Measurements from ENCODE around the gene OSCP1. TPM values are rescaled to one million over a fixed set of nuclear protein-coding genes. Genes with fewer than 3 reads are reported as not detected.

OSCP1 gene
- total and polyA plus RNA-seq, 10 donors = 0.70 to 3.3 (median 1.4) TPM

GRCh38 chr1:36393686-36394085 is 56.6 kb downstream of the OSCP1 start:
- Histone ChIP-seq H3K27ac (peak overlapping the region in 1 of 8 donors; percentile 7), H3K9me3 (no peaks in the 10 kb centered on the region), H3K27me3 (replicated peaks in 1 of 7) (no peaks in the 10 kb centered on the region), H3K4me1 (peaks cover 33 to 96% (median 75%) of the 10 kb centered on the region in 6 donors), H3K4me3 (no peak overlapping the region), H3K36me3 (peaks cover 0 to 61% (median 32%) of the 10 kb centered on the region in 6 donors)
- WGBS, 5 donors = 92 to 100% (median 96%) methylated on average over 3 to 19 of the region's 19 CpGs
- intact Hi-C loops (cut with DNase I; ENCODE audit: low total_unique reads) = no loop called here
- DNase-seq = no peak
- no peak for TF ChIP-seq POLR2A (IDR thresholded peaks at IDR 0.05)
- TF ChIP-seq CTCF (IDR thresholded peaks at IDR 0.05 in 8 of 11, conservative IDR thresholded peaks at IDR 0.05 in 3 of 11) = no peak
- no peak for TF ChIP-seq POLR2AphosphoS5 (IDR thresholded peaks at IDR 0.05)

GRCh38 chr1:36392836-36393235 is 57.4 kb downstream of the OSCP1 start:
- Histone ChIP-seq H3K9me3 (no peaks in the 10 kb centered on the region), H3K27ac (peak overlapping the region in 2 of 8 donors; percentile 97 to 98), H3K36me3 (peaks cover 0 to 61% (median 32%) of the 10 kb centered on the region in 6 donors), H3K4me1 (peaks cover 32 to 96% (median 76%) of the 10 kb centered on the region in 6 donors), H3K27me3 (replicated peaks in 1 of 7) (no peaks in the 10 kb centered on the region), H3K4me3 (no peak overlapping the region)
- 85 to 93% (median 90%) methylated on average over 4 of the region's 4 CpGs for WGBS, 5 donors
- intact Hi-C loops (cut with DNase I; ENCODE audit: low total_unique reads) = no loop called here
- no peak for DNase-seq
- TF ChIP-seq POLR2AphosphoS5 (IDR thresholded peaks at IDR 0.05) (no peak), POLR2A (IDR thresholded peaks at IDR 0.05) (no peak), CTCF (IDR thresholded peaks at IDR 0.05 in 8 of 11, conservative IDR thresholded peaks at IDR 0.05 in 3 of 11) (no peak)

- peaks cover 35 to 100% (median 83%) of the 10 kb centered on the region in 6 donors for H3K4me1 ChIP-seq
- DNase-seq = no peak
- no peaks in the 10 kb centered on the region for H3K27me3 ChIP-seq (replicated peaks in 1 of 7)
- WGBS, 5 donors = 77 to 81% (median 79%) methylated on average over 8 of the region's 8 CpGs
- H3K4me3 ChIP-seq = no peak overlapping the region
- peaks cover 0 to 61% (median 32%) of the 10 kb centered on the region in 6 donors for H3K36me3 ChIP-seq
- no peak for TF ChIP-seq POLR2A (IDR thresholded peaks at IDR 0.05)
- peak in 1 of 3 donors; percentile 34 for TF ChIP-seq POLR2AphosphoS5 (IDR thresholded peaks at IDR 0.05)
- intact Hi-C loops (cut with DNase I; ENCODE audit: low total_unique reads) = no loop called here
- H3K9me3 ChIP-seq = no peaks in the 10 kb centered on the region
- H3K27ac ChIP-seq = peak overlapping the region; percentile 57 to 98 (median 94)
These were observed 59.0 kb downstream of the OSCP1 start for GRCh38 chr1:36391271-36391670.

- DNase-seq = no peak
- Histone ChIP-seq H3K27me3 (replicated peaks in 1 of 7) (no peaks in the 10 kb centered on the region), H3K9me3 (no peaks in the 10 kb centered on the region), H3K4me3 (peak overlapping the region in 1 of 8 donors; percentile 38), H3K4me1 (peaks cover 33 to 93% (median 76%) of the 10 kb centered on the region in 6 donors), H3K36me3 (peaks cover 0 to 61% (median 32%) of the 10 kb centered on the region in 6 donors), H3K27ac (peak overlapping the region; percentile 57 to 98 (median 94))
- intact Hi-C loops (cut with DNase I; ENCODE audit: low total_unique reads) = no loop called here
- TF ChIP-seq POLR2A (IDR thresholded peaks at IDR 0.05) (no peak), CTCF (IDR thresholded peaks at IDR 0.05 in 8 of 11, conservative IDR thresholded peaks at IDR 0.05 in 3 of 11) (no peak), POLR2AphosphoS5 (IDR thresholded peaks at IDR 0.05) (no peak)
- 65 to 83% (median 76%) methylated on average over 2 of the region's 2 CpGs for WGBS, 5 donors
These were observed 59.8 kb downstream of the OSCP1 start for GRCh38 chr1:36390411-36390810.
